Thyroid gland (tissue), 4 donors: ENCODE data around the gene ELAVL1.

ENCODE experiments used
- CTCF ChIP-seq, 6 experiments: fragments of 200-600 bp in 3 of 6; fragments of 450-650 bp in 3 of 6; sonication (generic) in 3 of 6; IDR thresholded peaks; one replicate each; pipeline ENCODE4 v1.5.1; 2016 to 2019; ENCODE audit warnings: antibody characterized with exemption in 6 of 6, mild to moderate bottlenecking in 2 of 6, inconsistent platforms in 1 of 6, moderate library complexity in 1 of 6
- POLR2A ChIP-seq, 2 donors: fragments of 450-650 bp; IDR thresholded peaks; one replicate each; pipeline ENCODE4 v1.6.1; 2017; ENCODE audit warnings: antibody characterized with exemption in 2 of 2, mild to moderate bottlenecking in 2 of 2, moderate library complexity in 1 of 2

GRCh38 chr19:7983995-7984837 is 21.2 kb downstream of the ELAVL1 start:
- TF ChIP-seq CTCF (IDR thresholded peaks at IDR 0.05) = no peak
- no peak for TF ChIP-seq POLR2A (IDR thresholded peaks at IDR 0.05)
